Activated T-helper 1 cell treated with anti-CD3 and anti-CD28 coated beads, Interleukin-12 subunit alpha, Interleukin-12 subunit beta, Interleukin-2, Interleukin-4 antibody, amounts not matched to agents 30 ng/mL and 10 ng/mL and 1 ng/mL, durations not matched to agents 14 hours and 24 hours and 36 hours (primary cell): ENCODE measurements around the gene LAMA5. TPM values are rescaled to one million over a fixed set of nuclear protein-coding genes. Genes with fewer than 3 reads are reported as not detected.

Experiments
- DNase-seq: peaks from one replicate; pipeline ENCODE4 v3.0.0; 2021; ENCODE audit warnings: low spot score
- H3K27ac Mint-ChIP-seq: one replicate; pipeline ENCODE4 v1.8.0; 2021; ENCODE audit warnings: mild to moderate bottlenecking, mixed read lengths
- H3K27me3 Mint-ChIP-seq: one replicate; pipeline ENCODE4 v1.8.0; 2022; ENCODE audit warnings: mild to moderate bottlenecking, moderate library complexity, mixed read lengths; ENCODE audit not compliant: insufficient read depth
- H3K36me3 Mint-ChIP-seq: one replicate; pipeline ENCODE4 v1.8.0; 2021; ENCODE audit warnings: low read depth, mixed read lengths
- H3K4me1 Mint-ChIP-seq: one replicate; pipeline ENCODE4 v1.8.0; 2021; ENCODE audit warnings: low read depth, mixed read lengths
- H3K4me3 Mint-ChIP-seq: one replicate; pipeline ENCODE4 v1.8.0; 2021; ENCODE audit warnings: mild to moderate bottlenecking, moderate library complexity, mixed read lengths
- H3K9me3 Mint-ChIP-seq: one replicate; pipeline ENCODE4 v1.8.0; 2021; ENCODE audit warnings: mixed read lengths
- intact Hi-C: fragments of 100-400 bp; cut with micrococcal nuclease; formaldehyde crosslinking; loops from one replicate; pipeline ENCODE4 v1.15.1; 2024
- total RNA-seq: library from RNA; stranded (reverse); gene quantifications from 2 replicates; pipeline ENCODE4 v1.2.3, GENCODE V29; 2022

The LAMA5 gene
- total RNA-seq, 1 donor from 2014 or later: 0.83 TPM

DNA sequence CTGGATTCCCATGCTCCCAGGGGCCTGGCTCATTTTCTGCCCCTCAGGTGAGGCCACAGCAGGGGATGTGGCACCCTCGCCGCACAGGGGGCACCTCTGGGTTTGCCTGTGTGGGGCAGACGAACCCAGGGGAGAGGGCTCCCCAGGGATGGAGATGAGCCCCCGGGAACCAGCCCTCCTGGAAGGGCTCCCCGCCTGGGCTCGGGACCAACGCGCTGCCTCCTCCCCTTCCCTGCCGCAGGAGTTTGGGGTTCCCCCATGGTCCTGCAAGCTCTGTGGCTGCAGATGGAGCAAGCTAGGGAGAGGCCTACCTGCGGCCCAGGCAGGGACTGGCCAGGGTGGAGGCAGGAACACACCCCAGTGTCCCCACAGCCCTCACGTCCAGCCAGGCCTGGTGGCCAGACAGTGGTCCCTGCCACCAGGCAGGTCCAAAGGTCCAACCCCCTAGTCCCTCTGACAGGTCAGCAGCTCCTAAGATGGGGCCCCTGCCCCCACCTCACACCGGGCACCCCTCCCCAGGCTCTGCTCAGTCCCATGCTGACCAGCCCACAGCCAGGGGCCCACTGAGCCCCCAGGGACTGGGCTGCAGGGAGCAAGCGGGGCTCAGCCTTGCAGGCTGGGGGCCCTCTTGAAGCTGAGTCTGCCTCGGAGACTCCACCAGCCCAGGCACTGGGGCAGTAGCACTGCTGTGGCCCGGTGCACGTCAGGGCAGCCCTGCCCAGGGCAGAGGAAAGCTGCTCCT, 13.7 kb downstream of the LAMA5 start:
- Mint-ChIP-seq H3K27ac (no peak overlapping the region), H3K4me1 (no peaks in the 10 kb centered on the region), H3K4me3 (no peak overlapping the region), H3K36me3 (peaks cover 3% of the 10 kb centered on the region), H3K27me3 (peaks cover 2% of the 10 kb centered on the region), H3K9me3 (peaks cover 8% of the 10 kb centered on the region)
- DNase-seq: no peak
- intact Hi-C loops: no loop called here

DNA sequence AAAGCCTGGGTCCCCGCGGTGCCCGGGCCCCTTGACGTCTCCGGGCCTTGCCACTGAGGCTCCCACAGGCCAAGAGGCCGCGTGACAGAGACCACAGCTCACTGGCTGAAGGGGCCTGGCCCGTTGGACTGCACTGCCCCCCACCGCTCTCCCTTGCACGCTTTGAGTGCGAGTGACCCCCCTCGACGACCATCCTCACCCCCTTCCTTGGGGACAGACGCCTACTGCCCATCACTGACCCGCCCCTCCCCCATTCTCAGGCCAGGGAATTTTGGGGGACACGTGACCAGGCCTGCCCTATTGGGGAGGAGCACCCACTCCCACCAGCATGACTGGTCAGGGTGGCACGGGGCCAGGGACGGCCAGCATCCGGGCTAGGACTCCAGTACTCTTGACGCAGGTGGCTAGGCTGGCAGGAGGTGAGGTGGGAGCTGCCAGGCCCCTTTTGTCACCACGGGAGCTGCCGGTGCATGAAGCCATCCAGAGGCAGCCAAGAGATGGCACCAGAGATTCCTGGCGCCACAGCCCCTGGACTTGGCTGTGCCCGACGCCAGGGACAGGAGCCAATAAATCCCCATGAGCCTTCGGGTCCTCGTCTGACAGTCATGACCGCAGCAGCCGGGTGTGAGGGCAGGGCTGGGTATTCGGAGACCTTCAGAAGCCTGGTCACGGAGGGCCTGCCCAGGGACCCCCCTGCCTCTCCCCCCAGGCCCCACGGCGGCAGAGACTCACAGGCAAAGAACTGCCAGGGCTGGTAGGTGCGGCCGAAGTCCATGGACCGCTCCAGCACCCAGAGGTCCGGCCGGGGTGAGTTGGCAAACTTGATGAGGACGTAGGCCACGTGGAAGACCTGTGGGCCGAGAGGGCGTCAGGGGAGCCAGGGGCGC, 14.5 kb downstream of the LAMA5 start:
- Mint-ChIP-seq H3K9me3 (peaks cover 13% of the 10 kb centered on the region), H3K36me3 (peaks cover 3% of the 10 kb centered on the region), H3K4me3 (no peak overlapping the region), H3K27me3 (peaks cover 2% of the 10 kb centered on the region), H3K27ac (no peak overlapping the region), H3K4me1 (no peaks in the 10 kb centered on the region)
- no peak for DNase-seq
- intact Hi-C loops: no loop called here

DNA sequence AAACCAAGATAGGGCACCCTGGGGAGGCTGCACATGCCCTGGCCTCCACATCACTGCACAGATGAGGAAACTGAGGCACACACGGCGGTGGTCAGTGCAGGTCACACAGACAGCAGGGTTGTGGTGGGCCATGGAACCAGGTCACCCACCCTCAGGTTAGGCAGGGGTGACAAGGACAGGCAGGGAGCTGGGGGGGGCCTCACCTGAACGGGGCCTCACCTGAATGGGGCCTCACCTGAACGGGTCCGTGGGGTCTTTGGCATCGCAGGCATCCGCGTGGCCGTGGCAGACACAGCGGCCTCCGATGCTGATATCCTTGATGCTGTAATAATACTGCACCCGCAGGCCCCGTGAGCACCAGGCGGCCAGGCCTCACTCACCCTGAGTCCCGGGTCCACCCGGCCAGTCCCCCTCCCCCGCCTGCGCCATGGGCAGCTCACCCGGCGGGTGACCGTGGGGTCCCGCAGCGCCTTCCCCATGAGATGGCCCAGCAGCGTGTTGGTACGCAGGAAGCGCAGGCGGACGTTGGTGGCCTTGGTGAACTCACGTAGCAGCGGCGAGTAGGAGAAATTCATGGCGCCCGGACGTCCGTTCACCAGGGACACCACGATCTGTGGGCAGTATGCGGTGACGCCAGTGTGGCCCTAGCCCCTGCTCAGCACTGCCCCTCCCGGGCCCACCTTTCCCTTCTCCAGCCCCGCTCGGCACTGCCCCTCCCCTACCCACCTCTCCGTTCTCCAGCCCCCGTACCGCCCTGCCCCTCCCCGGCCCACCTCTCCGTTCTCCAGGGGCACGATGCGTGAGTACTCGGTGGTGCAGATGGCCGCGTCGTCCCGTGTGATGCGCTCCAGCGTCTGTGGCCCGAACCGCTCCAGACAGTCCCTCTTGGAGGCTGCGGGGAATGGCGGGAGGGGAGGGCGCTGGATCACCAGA, 15.4 kb downstream of the LAMA5 start:
- Mint-ChIP-seq H3K4me1 (no peaks in the 10 kb centered on the region), H3K9me3 (peaks cover 13% of the 10 kb centered on the region), H3K36me3 (peaks cover 3% of the 10 kb centered on the region), H3K27ac (no peak overlapping the region), H3K27me3 (peaks cover 2% of the 10 kb centered on the region), H3K4me3 (no peak overlapping the region)
- no peak for DNase-seq
- intact Hi-C loops: no loop called here

DNA sequence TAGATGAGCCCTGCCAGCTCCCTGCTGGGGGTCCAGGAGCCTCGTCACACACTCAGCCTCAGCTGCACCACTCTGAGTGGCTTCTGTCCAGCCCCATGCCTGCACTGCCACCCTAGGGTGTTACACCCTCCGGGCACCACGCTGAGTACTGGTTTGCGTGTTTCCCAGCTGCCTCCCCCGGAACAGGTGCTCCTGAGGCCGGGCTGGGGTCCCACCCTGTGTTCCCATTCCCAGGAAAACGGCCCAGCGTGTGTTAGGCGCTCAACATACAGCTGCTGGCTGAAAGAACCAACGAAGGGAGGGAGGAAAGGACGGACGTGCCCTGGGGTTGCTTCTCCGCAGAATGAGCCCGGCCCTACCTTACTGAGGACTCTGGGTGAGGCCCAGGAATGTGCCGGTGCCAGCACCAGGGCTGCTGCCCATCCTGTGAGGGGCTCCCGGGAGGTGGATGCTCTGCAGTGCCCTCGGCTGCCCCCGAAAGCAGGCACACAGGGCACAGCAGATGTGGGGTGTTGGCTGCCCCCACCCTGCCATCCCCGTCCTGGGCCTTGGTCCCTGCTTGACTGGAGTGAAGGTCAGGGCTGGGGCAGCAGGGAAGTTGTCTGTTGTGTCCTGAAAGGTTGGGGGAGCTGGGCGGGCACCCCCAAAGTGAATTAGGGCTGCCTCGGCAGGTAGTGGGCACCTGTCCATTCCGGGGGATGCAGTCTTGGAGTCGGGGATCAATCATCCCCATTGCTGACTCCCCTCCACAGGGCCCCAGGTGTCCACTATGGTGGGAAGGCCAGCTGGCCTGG, 16.3 kb downstream of the LAMA5 start:
- Mint-ChIP-seq H3K27ac (no peak overlapping the region), H3K4me3 (no peak overlapping the region), H3K4me1 (no peaks in the 10 kb centered on the region), H3K27me3 (peaks cover 2% of the 10 kb centered on the region), H3K36me3 (peaks cover 3% of the 10 kb centered on the region), H3K9me3 (peaks cover 13% of the 10 kb centered on the region)
- intact Hi-C loops: no loop called here
- no peak for DNase-seq

DNA sequence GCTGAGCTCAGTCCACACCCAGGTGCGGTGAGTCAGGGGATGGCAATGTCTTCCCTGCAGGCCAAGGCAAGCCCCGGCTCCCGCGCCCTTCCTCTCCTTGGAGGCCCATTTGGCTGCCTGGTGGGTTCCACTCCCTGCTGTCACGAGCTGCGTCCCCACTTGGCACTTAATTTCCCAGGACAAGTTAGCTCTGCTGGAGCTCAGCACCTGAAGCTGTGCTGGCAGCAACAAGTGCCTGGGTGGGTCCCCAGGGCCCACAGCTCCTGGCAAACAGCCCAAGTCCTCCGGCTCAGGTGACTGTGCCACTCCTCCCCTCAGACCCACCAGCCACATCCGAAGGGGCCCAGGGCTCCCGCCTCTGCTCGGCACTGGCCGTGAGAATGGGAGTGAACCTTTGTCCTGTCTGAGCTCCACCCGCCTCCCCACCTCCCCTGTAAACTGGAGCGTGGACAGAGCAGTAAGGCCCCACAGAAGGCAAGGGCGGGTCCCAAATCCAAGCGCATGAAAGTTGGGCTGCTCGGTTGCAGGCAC, 16.9 kb downstream of the LAMA5 start:
- Mint-ChIP-seq H3K4me1 (no peaks in the 10 kb centered on the region), H3K4me3 (no peak overlapping the region), H3K9me3 (peaks cover 13% of the 10 kb centered on the region), H3K36me3 (peaks cover 3% of the 10 kb centered on the region), H3K27me3 (peaks cover 2% of the 10 kb centered on the region), H3K27ac (no peak overlapping the region)
- intact Hi-C loops: no loop called here
- no peak for DNase-seq

DNA sequence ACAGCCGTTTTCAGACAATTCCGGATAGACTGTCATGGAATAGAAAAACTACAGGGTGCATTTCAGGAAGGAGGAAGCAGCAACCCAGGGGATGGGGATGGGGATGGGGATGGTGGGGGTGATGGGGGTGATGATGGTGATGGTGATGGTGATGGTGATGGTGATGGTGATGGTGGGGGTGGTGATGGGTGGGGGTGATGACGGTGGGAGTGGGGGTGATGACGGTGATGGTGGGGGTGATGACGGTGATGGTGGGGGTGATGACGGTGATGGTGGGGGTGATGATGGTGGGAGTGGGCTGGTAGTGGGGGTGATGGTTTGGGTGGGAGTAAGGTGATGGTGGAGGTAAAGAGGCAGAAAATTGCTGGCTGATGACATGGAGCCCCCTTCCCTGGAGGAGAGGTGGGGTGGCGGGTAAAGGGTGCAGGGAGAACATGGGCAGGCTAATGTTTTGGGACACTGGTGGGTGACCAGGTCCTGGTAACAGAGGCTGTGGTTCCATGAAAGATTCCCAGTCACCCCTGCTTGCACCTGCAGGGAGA, 17.5 kb downstream of the LAMA5 start:
- H3K9me3 Mint-ChIP-seq: peaks cover 13% of the 10 kb centered on the region
- no peaks in the 10 kb centered on the region for H3K4me1 Mint-ChIP-seq
- intact Hi-C loops: no loop called here
- DNase-seq: no peak
- H3K4me3 Mint-ChIP-seq: no peak overlapping the region
- H3K36me3 Mint-ChIP-seq: peaks cover 3% of the 10 kb centered on the region
- H3K27me3 Mint-ChIP-seq: peaks cover 2% of the 10 kb centered on the region
- no peak overlapping the region for H3K27ac Mint-ChIP-seq

DNA sequence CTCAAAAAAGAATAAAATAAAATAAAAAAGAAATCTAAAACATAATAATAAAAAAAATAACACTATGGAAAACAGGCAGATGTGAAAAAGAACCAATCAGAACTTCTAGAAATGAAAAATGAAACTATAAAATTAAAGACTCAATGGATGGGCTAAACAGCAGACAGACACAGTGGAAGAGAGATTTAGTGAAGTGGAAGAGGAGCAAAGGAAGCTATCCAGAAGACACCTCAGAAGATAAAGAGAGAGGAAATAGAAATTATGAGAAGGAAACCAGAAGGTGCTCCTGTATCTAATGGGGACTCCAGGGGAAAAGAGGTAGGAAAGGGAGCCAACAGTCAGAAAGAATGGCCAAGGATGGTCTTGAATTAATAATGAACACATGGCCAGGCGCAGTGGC, 18.5 kb downstream of the LAMA5 start:
- no peak overlapping the region for H3K4me3 Mint-ChIP-seq
- peaks cover 13% of the 10 kb centered on the region for H3K9me3 Mint-ChIP-seq
- intact Hi-C loops: no loop called here
- peaks cover 3% of the 10 kb centered on the region for H3K36me3 Mint-ChIP-seq
- no peak for DNase-seq
- H3K27ac Mint-ChIP-seq: no peak overlapping the region
- H3K27me3 Mint-ChIP-seq: peaks cover 2% of the 10 kb centered on the region
- H3K4me1 Mint-ChIP-seq: no peaks in the 10 kb centered on the region

DNA sequence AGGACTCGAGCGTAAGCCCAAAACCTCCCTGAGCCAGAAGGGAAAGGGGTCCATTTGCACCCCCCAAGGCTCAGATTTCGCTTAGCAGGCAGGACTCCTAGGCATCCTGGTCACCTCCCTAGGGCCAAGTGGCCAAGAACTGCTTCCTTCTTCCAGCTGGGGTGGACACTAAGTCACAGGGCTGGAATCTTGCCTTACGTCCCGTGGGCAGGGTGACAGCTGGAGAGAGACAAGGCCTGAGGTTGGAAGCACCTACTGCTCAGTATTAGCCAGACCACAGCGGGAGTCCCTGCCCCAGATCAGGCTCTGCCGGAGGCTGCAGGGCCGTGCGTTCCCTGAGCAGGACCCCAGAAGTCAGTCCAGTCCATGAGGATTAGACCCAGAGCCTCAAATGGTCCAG, 19.7 kb downstream of the LAMA5 start:
- no peak for DNase-seq
- Mint-ChIP-seq H3K4me3 (no peak overlapping the region), H3K27ac (no peak overlapping the region), H3K9me3 (peaks cover 13% of the 10 kb centered on the region), H3K4me1 (no peaks in the 10 kb centered on the region), H3K36me3 (peaks cover 3% of the 10 kb centered on the region), H3K27me3 (peaks cover 2% of the 10 kb centered on the region)
- intact Hi-C loops: no loop called here

DNA sequence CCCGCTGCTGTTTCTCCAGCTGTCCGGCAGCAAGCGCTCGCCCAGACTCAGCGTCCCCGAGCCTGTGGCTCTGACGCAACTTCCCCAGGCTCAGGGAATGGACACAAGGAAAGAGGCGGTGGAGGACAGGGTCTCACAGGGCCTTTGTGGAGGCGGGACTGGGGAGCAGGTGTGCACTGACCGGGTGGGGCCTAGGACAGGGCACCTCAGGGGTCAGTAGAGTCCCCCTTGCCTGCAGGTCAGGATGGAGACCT, 20.0 kb downstream of the LAMA5 start:
- intact Hi-C loops: no loop called here
- Mint-ChIP-seq H3K4me1 (no peaks in the 10 kb centered on the region), H3K36me3 (peaks cover 3% of the 10 kb centered on the region), H3K9me3 (peaks cover 13% of the 10 kb centered on the region), H3K27ac (no peak overlapping the region), H3K27me3 (peaks cover 2% of the 10 kb centered on the region), H3K4me3 (no peak overlapping the region)
- no peak for DNase-seq

DNA sequence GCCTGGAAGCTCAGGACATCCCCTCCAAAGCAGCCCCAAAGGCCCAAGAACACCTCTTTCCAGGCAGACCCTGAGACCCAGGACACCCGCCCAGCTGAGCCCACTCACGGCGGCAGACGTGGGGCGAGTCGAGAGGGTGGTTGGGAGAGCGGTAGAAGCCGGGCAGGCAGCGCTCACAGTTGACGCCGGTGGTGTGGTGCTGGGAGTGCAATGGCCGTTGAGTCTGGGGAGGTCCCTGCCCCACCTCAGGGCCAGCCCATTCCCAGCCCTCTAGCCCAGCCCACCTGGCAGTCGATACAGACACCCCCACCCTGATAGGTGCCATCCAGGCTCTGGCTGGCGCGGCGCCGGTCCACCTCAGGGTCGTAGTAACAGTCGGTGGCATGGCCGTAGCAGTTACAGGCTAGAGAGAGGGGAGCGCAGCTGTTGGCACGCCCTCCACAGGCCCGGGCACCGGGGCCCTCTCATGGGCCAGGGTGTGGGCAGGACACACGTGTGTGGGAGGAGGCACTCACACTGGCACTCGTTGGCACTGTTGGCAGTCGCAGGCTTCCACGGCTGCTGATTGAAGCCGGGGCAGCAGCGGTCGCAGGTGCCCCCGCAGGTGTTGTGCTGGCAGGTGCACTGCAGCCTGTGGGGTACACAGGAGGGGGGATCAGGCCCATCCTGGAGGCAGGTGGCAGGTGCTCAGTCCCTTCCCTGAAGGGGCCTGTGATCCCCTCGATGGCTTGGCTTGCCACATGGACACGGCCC, 20.5 kb downstream of the LAMA5 start:
- intact Hi-C loops: no loop called here
- Mint-ChIP-seq H3K9me3 (peaks cover 13% of the 10 kb centered on the region), H3K36me3 (peaks cover 3% of the 10 kb centered on the region), H3K27ac (no peak overlapping the region), H3K4me3 (no peak overlapping the region), H3K4me1 (no peaks in the 10 kb centered on the region), H3K27me3 (peaks cover 2% of the 10 kb centered on the region)
- DNase-seq: no peak

DNA sequence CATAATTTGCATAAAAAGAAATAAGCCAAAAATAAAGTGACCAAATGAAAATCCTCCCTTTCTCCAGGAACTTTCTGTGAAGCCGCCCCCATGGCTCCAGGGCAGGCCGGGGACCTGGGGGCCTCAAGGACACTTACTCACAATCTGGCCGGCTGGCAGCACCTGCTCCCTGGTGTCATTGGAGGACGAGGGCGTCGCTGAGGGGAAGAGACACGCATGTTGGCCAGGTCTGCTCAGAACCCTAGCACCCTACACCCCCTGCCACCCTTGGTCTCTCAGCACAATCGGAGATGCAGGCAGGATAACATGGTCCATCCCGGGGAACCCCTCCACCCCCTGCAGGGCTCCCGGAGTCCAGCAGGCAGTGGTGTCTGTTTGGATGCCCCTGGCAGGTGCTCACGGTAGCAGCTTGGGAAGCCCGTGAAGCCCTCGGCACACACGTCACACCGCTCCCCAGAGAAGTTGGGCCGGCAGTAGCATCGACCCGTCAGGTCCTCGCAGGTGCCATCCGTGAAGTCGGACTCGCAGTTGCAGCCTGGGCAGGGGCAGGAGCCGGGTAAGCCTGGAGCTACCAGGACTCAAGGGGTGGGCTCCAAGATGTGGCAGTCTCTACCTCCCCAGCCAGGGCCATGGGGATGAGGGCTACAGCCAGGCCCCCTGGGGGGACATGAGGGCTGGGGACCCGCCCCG, 21.3 kb downstream of the LAMA5 start:
- Mint-ChIP-seq H3K27ac (no peak overlapping the region), H3K9me3 (peaks cover 13% of the 10 kb centered on the region), H3K36me3 (peaks cover 3% of the 10 kb centered on the region), H3K4me1 (no peaks in the 10 kb centered on the region), H3K4me3 (no peak overlapping the region), H3K27me3 (peaks cover 2% of the 10 kb centered on the region)
- intact Hi-C loops: no loop called here
- DNase-seq: no peak
